OCI-LY1 (cell line): ENCODE data around the gene RIPK4.

Source experiments
- EZH2 ChIP-seq: fragments of 200-600 bp; sonication (generic), shearing (Covaris generic); IDR thresholded peaks from 2 replicates; pipeline ENCODE4 v1.8.0; 2017; ENCODE audit warnings: borderline replicate concordance, mixed run types, mild to moderate bottlenecking, antibody characterized with exemption, low read length, moderate library complexity, mixed read lengths
- TF ChIP-seq, protein P1 (sequence below): fragments of 200-600 bp; sonication (generic), shearing (Covaris generic); IDR thresholded peaks from 2 replicates; pipeline ENCODE4 v1.5.1; 2017; ENCODE audit warnings: mild to moderate bottlenecking, antibody characterized with exemption, low read length, moderate library complexity, mixed read lengths

DNA sequence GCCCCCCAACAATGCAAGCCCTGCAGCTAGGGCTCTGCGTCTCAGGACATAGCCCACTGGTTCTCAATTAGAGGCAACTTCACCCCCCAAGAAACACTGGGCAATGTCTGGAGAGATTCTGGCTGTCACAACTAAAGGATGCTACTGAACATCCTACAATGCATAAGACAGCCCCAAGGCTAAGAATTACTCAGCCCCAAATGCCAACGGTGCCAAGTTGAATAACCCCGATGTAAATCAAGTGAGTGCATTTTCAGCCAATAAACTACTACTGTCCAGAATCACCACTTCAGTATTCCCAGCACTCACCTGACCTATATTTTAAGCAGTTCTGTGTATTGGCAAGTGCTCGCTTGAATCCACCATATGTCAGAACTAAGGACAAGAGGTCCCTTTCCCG is 6.9 kb downstream of the RIPK4 start:
- TF ChIP-seq, protein P1, sequence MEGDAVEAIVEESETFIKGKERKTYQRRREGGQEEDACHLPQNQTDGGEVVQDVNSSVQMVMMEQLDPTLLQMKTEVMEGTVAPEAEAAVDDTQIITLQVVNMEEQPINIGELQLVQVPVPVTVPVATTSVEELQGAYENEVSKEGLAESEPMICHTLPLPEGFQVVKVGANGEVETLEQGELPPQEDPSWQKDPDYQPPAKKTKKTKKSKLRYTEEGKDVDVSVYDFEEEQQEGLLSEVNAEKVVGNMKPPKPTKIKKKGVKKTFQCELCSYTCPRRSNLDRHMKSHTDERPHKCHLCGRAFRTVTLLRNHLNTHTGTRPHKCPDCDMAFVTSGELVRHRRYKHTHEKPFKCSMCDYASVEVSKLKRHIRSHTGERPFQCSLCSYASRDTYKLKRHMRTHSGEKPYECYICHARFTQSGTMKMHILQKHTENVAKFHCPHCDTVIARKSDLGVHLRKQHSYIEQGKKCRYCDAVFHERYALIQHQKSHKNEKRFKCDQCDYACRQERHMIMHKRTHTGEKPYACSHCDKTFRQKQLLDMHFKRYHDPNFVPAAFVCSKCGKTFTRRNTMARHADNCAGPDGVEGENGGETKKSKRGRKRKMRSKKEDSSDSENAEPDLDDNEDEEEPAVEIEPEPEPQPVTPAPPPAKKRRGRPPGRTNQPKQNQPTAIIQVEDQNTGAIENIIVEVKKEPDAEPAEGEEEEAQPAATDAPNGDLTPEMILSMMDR: no peak
- TF ChIP-seq EZH2: no peak
